ENCODE results near the gene RENBP. TPM values are rescaled to one million over a fixed set of nuclear protein-coding genes. Genes with fewer than 3 reads are reported as not detected.

RENBP gene
- total and polyA plus RNA-seq, 4 experiments from 2014 or later: 0.65 to 21.3 (median 17.2) TPM; not detected in 1

DNA sequence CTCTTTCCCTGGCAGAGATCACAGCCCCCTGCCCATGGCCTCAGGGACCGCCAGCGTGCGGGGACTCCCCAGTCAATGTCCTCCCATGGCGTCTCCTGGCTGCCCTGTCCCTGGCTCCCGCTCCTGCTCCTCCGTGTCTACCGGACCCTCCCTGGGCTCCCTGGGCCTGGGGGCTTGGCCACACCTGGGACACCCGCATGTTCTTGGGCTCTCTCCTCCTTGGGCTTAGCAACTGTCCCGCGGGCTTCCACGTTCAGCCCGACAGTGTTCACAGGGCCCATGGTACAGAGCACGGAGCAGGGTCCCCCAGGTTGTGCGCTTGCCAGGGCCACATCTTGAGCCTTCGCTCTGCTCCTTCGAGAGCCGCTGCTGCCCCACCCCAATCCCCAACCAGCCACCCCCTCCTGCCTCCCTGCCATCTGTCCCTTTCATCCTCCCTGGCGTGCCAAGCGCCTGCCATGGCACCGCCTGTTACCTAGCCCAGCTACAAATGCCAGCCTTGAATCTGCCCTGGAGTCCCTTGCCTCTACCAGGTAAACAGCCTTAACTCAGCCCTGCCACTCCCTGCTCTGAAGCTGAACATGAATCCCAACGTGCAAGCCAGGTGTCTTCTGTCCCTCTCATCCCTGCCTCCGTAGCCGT lies 36.1 kb downstream of the RENBP start:
- Histone ChIP-seq H3K27ac (ENCODE audit: low read depth, low read length) (no peak overlapping the region), H3K9me3 (ENCODE audit: control insufficient read depth in 1 of 2, low read length in 2 of 2) (no peaks in the 10 kb centered on the region), H3K4me3 (ENCODE audit: low read length in 2 of 2) (no peak overlapping the region), H3K36me3 (ENCODE audit: insufficient read depth, low read length) (peaks cover 3% of the 10 kb centered on the region), H3K27me3 (ENCODE audit: insufficient read depth, low read length) (no peaks in the 10 kb centered on the region), H3K4me1 (ENCODE audit: insufficient read depth, low read length) (peaks cover 26% of the 10 kb centered on the region)
- no peak overlapping the region for H3K4me3 Mint-ChIP-seq
- intact Hi-C loops (cut with micrococcal nuclease): loop anchor here (5.0 kb wide), 1 partner anchor 39 kb away; no protein-coding TSS in a partner anchor
- H3K4me1 Mint-ChIP-seq: peaks cover 12 to 31% (median 18%) of the 10 kb centered on the region in 4 donors
- H3K27ac Mint-ChIP-seq: peak overlapping the region in 2 of 7 donors; percentile 25 to 65
- peaks cover 5 to 10% of the 10 kb centered on the region in 2 donors for H3K36me3 Mint-ChIP-seq
- POLR2A ChIA-PET (ENCODE audit: partially characterized antibody): interaction anchor here (13.7 kb wide), 1 partner anchor 14 kb away, joined by 222 read pairs; the partner anchor contains the start of gene ARHGAP4
- DNase-seq: no peak
- peaks cover 0 to 2% (median 0%) of the 10 kb centered on the region in 8 donors for H3K9me3 Mint-ChIP-seq
- CTCF ChIA-PET (ENCODE audit: partially characterized antibody): interaction anchor here (4.3 kb wide), 1 partner anchor 39 kb away, joined by 12 read pairs; no protein-coding TSS in a partner anchor
- no peaks in the 10 kb centered on the region for H3K27me3 Mint-ChIP-seq

DNA sequence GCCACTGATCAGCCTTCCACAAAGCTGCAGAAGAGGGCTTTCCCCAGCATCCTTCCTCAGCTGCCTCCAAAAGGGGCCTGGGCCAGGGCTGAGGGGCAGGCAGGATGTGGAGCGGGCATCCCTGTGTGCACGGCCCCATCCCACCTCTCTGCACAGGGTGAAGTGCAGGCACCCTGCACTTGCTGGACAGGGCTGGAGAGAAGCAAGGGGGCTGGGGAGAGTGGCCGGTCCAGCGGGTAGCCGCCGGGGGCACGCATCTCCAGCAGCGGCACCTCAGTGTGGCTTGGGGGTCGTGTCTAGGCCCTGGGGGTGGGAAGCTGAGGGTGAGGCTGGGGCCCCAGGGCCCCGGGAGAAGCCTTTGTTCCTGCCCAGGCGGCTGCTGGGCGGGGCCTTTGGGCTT lies 37.0 kb downstream of the RENBP start:
- Histone ChIP-seq H3K4me1 (ENCODE audit: insufficient read depth, low read length) (peaks cover 28% of the 10 kb centered on the region), H3K4me3 (ENCODE audit: low read length in 2 of 2) (no peak overlapping the region), H3K36me3 (ENCODE audit: insufficient read depth, low read length) (no peaks in the 10 kb centered on the region), H3K27me3 (ENCODE audit: insufficient read depth, low read length) (no peaks in the 10 kb centered on the region), H3K27ac (ENCODE audit: low read depth, low read length) (no peak overlapping the region), H3K9me3 (ENCODE audit: control insufficient read depth in 1 of 2, low read length in 2 of 2) (no peaks in the 10 kb centered on the region)
- H3K27ac Mint-ChIP-seq: no peak overlapping the region
- peaks cover 0 to 2% (median 0%) of the 10 kb centered on the region in 8 donors for H3K9me3 Mint-ChIP-seq
- H3K4me1 Mint-ChIP-seq: peaks cover 15 to 40% (median 23%) of the 10 kb centered on the region in 4 donors
- no peaks in the 10 kb centered on the region for H3K27me3 Mint-ChIP-seq
- no peak for DNase-seq
- ChIA-PET POLR2A (ENCODE audit: partially characterized antibody) (interaction anchor here (0.7 to 13.7 kb wide), 5 partner anchors 8 to 113 kb away, joined by 3 to 222 read pairs (median 3); partner anchors contain the start of genes ARHGAP4, IDH3G, NAA10 and SSR4), CTCF (ENCODE audit: partially characterized antibody) (interaction anchor here (1.5 to 4.3 kb wide), 3 partner anchors 16 to 40 kb away, joined by 3 to 13 read pairs (median 12); no protein-coding TSS in a partner anchor)
- intact Hi-C loops (cut with micrococcal nuclease): loop anchor here (2.0 to 5.0 kb wide), 2 partner anchors 19 to 40 kb away; partner anchors contain the start of gene ARHGAP4
- H3K4me3 Mint-ChIP-seq: no peak overlapping the region
- peaks cover 5 to 10% of the 10 kb centered on the region in 2 donors for H3K36me3 Mint-ChIP-seq

DNA sequence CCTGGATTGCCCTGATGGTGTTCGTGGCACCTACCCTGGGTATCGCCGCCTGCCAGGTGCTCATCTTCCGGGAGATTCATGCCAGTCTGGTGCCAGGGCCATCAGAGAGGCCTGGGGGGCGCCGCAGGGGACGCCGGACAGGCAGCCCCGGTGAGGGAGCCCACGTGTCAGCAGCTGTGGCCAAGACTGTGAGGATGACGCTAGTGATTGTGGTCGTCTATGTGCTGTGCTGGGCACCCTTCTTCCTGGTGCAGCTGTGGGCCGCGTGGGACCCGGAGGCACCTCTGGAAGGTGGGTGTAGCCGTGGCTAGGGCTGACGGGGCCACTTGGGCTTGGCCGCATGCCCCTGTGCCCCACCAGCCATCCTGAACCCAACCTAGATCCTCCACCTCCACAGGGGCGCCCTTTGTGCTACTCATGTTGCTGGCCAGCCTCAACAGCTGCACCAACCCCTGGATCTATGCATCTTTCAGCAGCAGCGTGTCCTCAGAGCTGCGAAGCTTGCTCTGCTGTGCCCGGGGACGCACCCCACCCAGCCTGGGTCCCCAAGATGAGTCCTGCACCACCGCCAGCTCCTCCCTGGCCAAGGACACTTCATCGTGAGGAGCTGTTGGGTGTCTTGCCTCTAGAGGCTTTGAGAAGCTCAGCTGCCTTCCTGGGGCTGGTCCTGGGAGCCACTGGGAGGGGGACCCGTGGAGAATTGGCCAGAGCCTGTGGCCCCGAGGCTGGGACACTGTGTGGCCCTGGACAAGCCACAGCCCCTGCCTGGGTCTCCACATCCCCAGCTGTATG lies 38.1 kb downstream of the RENBP start:
- Histone ChIP-seq H3K4me1 (ENCODE audit: insufficient read depth, low read length) (peaks cover 31% of the 10 kb centered on the region), H3K27me3 (ENCODE audit: insufficient read depth, low read length) (no peaks in the 10 kb centered on the region), H3K9me3 (ENCODE audit: control insufficient read depth in 1 of 2, low read length in 2 of 2) (no peaks in the 10 kb centered on the region), H3K36me3 (ENCODE audit: insufficient read depth, low read length) (no peaks in the 10 kb centered on the region), H3K27ac (ENCODE audit: low read depth, low read length) (no peak overlapping the region), H3K4me3 (ENCODE audit: low read length in 2 of 2) (no peak overlapping the region)
- ChIA-PET CTCF (ENCODE audit: partially characterized antibody) (interaction anchor here (0.8 to 4.3 kb wide), 4 partner anchors 17 to 41 kb away, joined by 3 to 13 read pairs (median 8); no protein-coding TSS in a partner anchor), POLR2A (ENCODE audit: partially characterized antibody) (interaction anchor here (0.7 to 13.7 kb wide), 10 partner anchors 9 to 124 kb away, joined by 3 to 222 read pairs (median 3); partner anchors contain the start of genes ARHGAP4 and NAA10)
- Mint-ChIP-seq H3K9me3 (no peaks in the 10 kb centered on the region), H3K4me3 (peak overlapping the region in 2 of 8 donors; percentile 17 to 75), H3K36me3 (peaks cover 0 to 4% of the 10 kb centered on the region in 2 donors), H3K27ac (peak overlapping the region in 6 of 7 donors; percentile 13 to 89 (median 45)), H3K27me3 (no peaks in the 10 kb centered on the region), H3K4me1 (peaks cover 18 to 43% (median 27%) of the 10 kb centered on the region in 4 donors)
- intact Hi-C loops (cut with micrococcal nuclease): loop anchor here (2.0 to 5.0 kb wide), 2 partner anchors 20 to 41 kb away; partner anchors contain the start of gene ARHGAP4
- DNase-seq: peak in 1 of 5 donors; percentile 51

DNA sequence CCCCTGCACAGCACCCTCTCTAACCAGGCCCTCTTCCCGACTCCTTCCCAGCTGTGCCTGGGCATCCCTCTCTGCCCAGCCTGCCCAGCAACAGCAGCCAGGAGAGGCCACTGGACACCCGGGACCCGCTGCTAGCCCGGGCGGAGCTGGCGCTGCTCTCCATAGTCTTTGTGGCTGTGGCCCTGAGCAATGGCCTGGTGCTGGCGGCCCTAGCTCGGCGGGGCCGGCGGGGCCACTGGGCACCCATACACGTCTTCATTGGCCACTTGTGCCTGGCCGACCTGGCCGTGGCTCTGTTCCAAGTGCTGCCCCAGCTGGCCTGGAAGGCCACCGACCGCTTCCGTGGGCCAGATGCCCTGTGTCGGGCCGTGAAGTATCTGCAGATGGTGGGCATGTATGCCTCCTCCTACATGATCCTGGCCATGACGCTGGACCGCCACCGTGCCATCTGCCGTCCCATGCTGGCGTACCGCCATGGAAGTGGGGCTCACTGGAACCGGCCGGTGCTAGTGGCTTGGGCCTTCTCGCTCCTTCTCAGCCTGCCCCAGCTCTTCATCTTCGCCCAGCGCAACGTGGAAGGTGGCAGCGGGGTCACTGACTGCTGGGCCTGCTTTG lies 38.9 kb downstream of the RENBP start:
- H3K27me3 Mint-ChIP-seq: no peaks in the 10 kb centered on the region
- peak overlapping the region in 3 of 7 donors; percentile 44 to 89 (median 68) for H3K27ac Mint-ChIP-seq
- Histone ChIP-seq H3K4me1 (ENCODE audit: insufficient read depth, low read length) (peaks cover 38% of the 10 kb centered on the region), H3K27ac (ENCODE audit: low read depth, low read length) (no peak overlapping the region), H3K4me3 (ENCODE audit: low read length in 2 of 2) (no peak overlapping the region), H3K36me3 (ENCODE audit: insufficient read depth, low read length) (no peaks in the 10 kb centered on the region), H3K9me3 (ENCODE audit: control insufficient read depth in 1 of 2, low read length in 2 of 2) (no peaks in the 10 kb centered on the region), H3K27me3 (ENCODE audit: insufficient read depth, low read length) (no peaks in the 10 kb centered on the region)
- POLR2A ChIA-PET (ENCODE audit: partially characterized antibody): interaction anchor here (0.9 to 13.7 kb wide), 7 partner anchors 17 to 108 kb away, joined by 3 to 222 read pairs (median 3); partner anchors contain the start of genes ARHGAP4 and NAA10
- peaks cover 0 to 4% of the 10 kb centered on the region in 2 donors for H3K36me3 Mint-ChIP-seq
- H3K9me3 Mint-ChIP-seq: no peaks in the 10 kb centered on the region
- CTCF ChIA-PET (ENCODE audit: partially characterized antibody): interaction anchor here (2.6 to 4.3 kb wide), 2 partner anchors 19 to 42 kb away, joined by 12 to 13 read pairs; no protein-coding TSS in a partner anchor
- peaks cover 24 to 50% (median 33%) of the 10 kb centered on the region in 4 donors for H3K4me1 Mint-ChIP-seq
- intact Hi-C loops (cut with micrococcal nuclease): loop anchor here (2.0 to 5.0 kb wide), 2 partner anchors 21 to 42 kb away; partner anchors contain the start of gene ARHGAP4
- no peak for DNase-seq
- H3K4me3 Mint-ChIP-seq: peak overlapping the region in 1 of 8 donors; percentile 75

DNA sequence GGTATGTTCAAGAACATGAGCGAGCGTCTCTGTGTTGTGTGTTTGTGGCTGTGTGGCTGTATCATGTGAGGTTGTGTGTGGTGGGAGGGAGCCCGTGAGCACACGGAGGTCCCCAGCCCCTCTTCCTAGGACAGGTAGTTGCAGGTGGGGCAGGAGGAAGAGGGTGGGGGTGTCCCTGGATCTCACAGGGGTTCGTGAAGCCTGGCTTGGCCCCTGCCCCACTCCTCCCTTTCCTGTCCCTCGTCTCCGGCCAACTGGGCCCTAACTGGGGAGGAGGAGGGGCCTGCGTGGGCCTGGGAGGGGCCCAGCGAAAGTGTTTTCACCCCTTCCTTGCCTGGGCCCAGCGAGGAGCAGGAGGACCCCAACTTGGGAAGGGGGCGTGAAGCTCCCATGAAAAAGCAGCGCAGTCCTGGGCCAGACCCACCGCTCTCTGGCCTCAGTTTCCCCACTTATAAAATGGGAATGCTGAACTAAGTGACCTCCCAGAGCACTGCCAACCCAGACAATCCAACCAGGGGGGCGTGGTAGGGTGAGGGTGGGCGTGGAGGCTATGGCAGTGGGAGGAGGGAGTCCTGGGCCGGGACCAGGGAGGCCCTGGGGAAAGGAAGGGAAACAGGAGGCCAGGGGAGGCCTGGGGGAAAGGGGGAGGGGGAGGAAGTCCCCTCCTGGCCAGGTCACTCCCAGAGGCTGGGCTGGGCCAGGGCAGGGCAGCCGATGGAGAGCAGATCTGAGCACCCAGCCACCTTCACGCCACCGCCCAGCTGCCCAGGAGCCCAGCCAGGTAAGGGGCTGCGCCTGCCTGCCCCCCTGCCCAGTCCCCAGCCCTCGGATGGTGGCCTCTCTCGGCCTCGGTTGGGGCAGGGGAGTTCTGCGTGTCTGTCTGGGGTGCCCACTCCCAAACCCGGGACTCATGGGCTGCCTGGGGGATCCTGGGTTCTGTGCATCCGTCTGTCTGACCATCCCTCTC lies 40.2 kb downstream of the RENBP start, which contains the start of gene AVPR2:
Gene AVPR2 (plus strand): TSS at position 683 of the 967 bp plus-strand sequence. CDS start 473 bp downstream, outside the sequence.
- peak within 1 kb of the TSS; percentile 57 to 85 (median 73) for H3K27ac Mint-ChIP-seq
- CTCF ChIA-PET (ENCODE audit: partially characterized antibody): interaction anchor here (1.6 kb wide), 1 partner anchor 46 kb away, joined by 3 read pairs; no protein-coding TSS in a partner anchor
- POLR2A ChIA-PET (ENCODE audit: partially characterized antibody): interaction anchor here (1.4 to 13.7 kb wide), 3 partner anchors 8 to 63 kb away, joined by 4 to 222 read pairs (median 5); partner anchors contain the start of gene ARHGAP4
- no peaks in the 10 kb centered on the region for H3K27me3 Mint-ChIP-seq
- peaks cover 0 to 4% of the 10 kb centered on the region in 2 donors for H3K36me3 Mint-ChIP-seq
- H3K9me3 Mint-ChIP-seq: no peaks in the 10 kb centered on the region
- Histone ChIP-seq H3K36me3 (ENCODE audit: insufficient read depth, low read length) (no peaks in the 10 kb centered on the region), H3K4me3 (ENCODE audit: low read length in 2 of 2) (no peak within 1 kb of the TSS), H3K9me3 (ENCODE audit: control insufficient read depth in 1 of 2, low read length in 2 of 2) (no peaks in the 10 kb centered on the region), H3K4me1 (ENCODE audit: insufficient read depth, low read length) (peaks cover 40% of the 10 kb centered on the region), H3K27me3 (ENCODE audit: insufficient read depth, low read length) (no peaks in the 10 kb centered on the region), H3K27ac (ENCODE audit: low read depth, low read length) (no peak within 1 kb of the TSS)
- H3K4me1 Mint-ChIP-seq: peaks cover 25 to 52% (median 35%) of the 10 kb centered on the region in 4 donors
- intact Hi-C loops (cut with micrococcal nuclease): loop anchor here (5.0 kb wide), 1 partner anchor 87 kb away; no protein-coding TSS in a partner anchor
- H3K4me3 Mint-ChIP-seq: peak within 1 kb of the TSS; percentile 33 to 82 (median 60)
- no peak for DNase-seq
